Endothelial cell of umbilical vein (primary cell): ENCODE measurements around the gene ZNF438. TPM values are rescaled to one million over a fixed set of nuclear protein-coding genes. Genes with fewer than 3 reads are reported as not detected.

Experiments used
- BruUV-seq: library from RNA; stranded (reverse); fragments of 400-500 nt; replicated peaks from 2 replicates; lab custom pipeline; 2021; lab: Mats Ljungman, UMichigan
- CTCF ChIA-PET: fragments of 300-600, 350-600 bp; sonication (Branson Sonifier 250); formaldehyde crosslinking; loops from one replicate; lab custom pipeline; 2021; ENCODE audit warnings: antibody characterized with exemption, inconsistent platforms; lab: Charles Lee
- POLR2A ChIA-PET: fragments of 300-600, 350-600 bp; sonication (Branson Sonifier 250); formaldehyde crosslinking; loops from one replicate; lab custom pipeline; 2021; ENCODE audit warnings: antibody characterized with exemption, inconsistent platforms; lab: Charles Lee
- DNase-seq: peaks from one replicate; pipeline ENCODE4 v3.0.0-alpha.2; 2011; ENCODE audit warnings: low read depth, low spot score
- FAIRE-seq: peaks from 2 replicates; lab custom pipeline; 2011; peaks lifted over from hg19 to GRCh38; lab: Jason Lieb, UNC
- H2AFZ ChIP-seq: 2 replicates; pipeline ENCODE4 v1.6.0; 2012; ENCODE audit warnings: low read depth, low read length, control low read depth, inconsistent platforms
- H3K27ac ChIP-seq: 2 replicates; pipeline ENCODE4 v1.5.1; 2011; ENCODE audit warnings: low read depth, mild to moderate bottlenecking, control low read depth, low read length, moderate library complexity; ENCODE audit not compliant: insufficient read depth
- H3K27me3 ChIP-seq, 2 experiments: 2 replicates each; pipeline versions ENCODE4 v1.6.0 to v1.6.1; 2011; ENCODE audit warnings: low read length in 2 of 2, mixed read lengths in 1 of 2; ENCODE audit not compliant: control insufficient read depth in 2 of 2, insufficient read depth in 2 of 2
- H3K36me3 ChIP-seq, 2 experiments: 2 replicates in 1 of 2; 3 replicates in 1 of 2; pipeline ENCODE4 v1.5.1; 2011; ENCODE audit warnings: low read length in 2 of 2, mild to moderate bottlenecking in 1 of 2, moderate library complexity in 1 of 2; ENCODE audit not compliant: control insufficient read depth in 2 of 2, insufficient read depth in 2 of 2; ENCODE audit errors: extremely low read depth in 1 of 2
- H3K4me1 ChIP-seq: 3 replicates; pipeline ENCODE4 v1.5.1; 2011; ENCODE audit warnings: mild to moderate bottlenecking, low read length; ENCODE audit not compliant: control insufficient read depth, insufficient read depth; ENCODE audit errors: extremely low read depth
- H3K4me2 ChIP-seq: 2 replicates; pipeline ENCODE4 v1.6.1; 2011; ENCODE audit warnings: low read length, control low read depth, mixed read lengths; ENCODE audit not compliant: insufficient read depth
- H3K4me3 ChIP-seq, 3 experiments: fragments of 200-600 bp in 1 of 3; sonication (generic), shearing (Covaris generic) in 1 of 3; replicated peaks in 1 of 3; 2 replicates each; pipeline ENCODE4 v1.5.1; 2011 to 2016; ENCODE audit warnings: control low read depth in 3 of 3, low read length in 3 of 3, mild to moderate bottlenecking in 2 of 3, inconsistent platforms in 1 of 3, low read depth in 1 of 3, moderate library complexity in 1 of 3; ENCODE audit not compliant: insufficient read depth in 1 of 3
- H3K79me2 ChIP-seq: 2 replicates; pipeline ENCODE4 v1.6.0; 2012; ENCODE audit warnings: low read length, inconsistent platforms; ENCODE audit not compliant: control insufficient read depth, insufficient read depth
- H3K9ac ChIP-seq: replicated peaks from 2 replicates; pipeline ENCODE3; 2011; ENCODE audit warnings: low read length, control low read depth; ENCODE audit not compliant: insufficient read depth; ENCODE audit errors: extremely low read depth
- H3K9me1 ChIP-seq: replicated peaks from 3 replicates; pipeline ENCODE4 v1.6.0; 2011; ENCODE audit warnings: mild to moderate bottlenecking, low read length; ENCODE audit not compliant: control insufficient read depth, insufficient read depth; ENCODE audit errors: extremely low read depth
- H3K9me3 ChIP-seq: replicated peaks from 2 replicates; pipeline ENCODE4 v1.5.1; 2012; ENCODE audit warnings: low read length, inconsistent platforms; ENCODE audit not compliant: control insufficient read depth, insufficient read depth
- H4K20me1 ChIP-seq: replicated peaks from 2 replicates; pipeline ENCODE3; 2011; ENCODE audit warnings: mild to moderate bottlenecking, low read length; ENCODE audit not compliant: control insufficient read depth, insufficient read depth; ENCODE audit errors: extremely low read depth
- CTCF ChIP-seq, 2 donors: IDR thresholded peaks; 1 replicate in 1 of 2; 2 replicates in 1 of 2; pipeline ENCODE4 v1.5.1; 2011; ENCODE audit warnings: low read length in 2 of 2, mild to moderate bottlenecking in 2 of 2, moderate library complexity in 2 of 2, control low read depth in 1 of 2, inconsistent platforms in 1 of 2, low read depth in 1 of 2; ENCODE audit not compliant: insufficient read depth in 1 of 2; ENCODE audit errors: extremely low read depth in 1 of 2
- EZH2 ChIP-seq: IDR thresholded peaks from 2 replicates; pipeline ENCODE4 v1.6.1; 2012; ENCODE audit warnings: borderline replicate concordance, low read depth, mild to moderate bottlenecking, moderate library complexity, low read length, inconsistent platforms; ENCODE audit not compliant: severe bottlenecking
- FOS ChIP-seq: IDR thresholded peaks from 2 replicates; pipeline ENCODE4 v1.6.1; 2011; ENCODE audit warnings: mild to moderate bottlenecking, low read length, moderate library complexity, borderline replicate concordance; ENCODE audit not compliant: insufficient read depth
- GATA2 ChIP-seq: IDR thresholded peaks from 2 replicates; pipeline ENCODE4 v1.7.0; 2011; ENCODE audit warnings: low read depth, mild to moderate bottlenecking, moderate library complexity, mixed read lengths, low read length; ENCODE audit not compliant: insufficient read length, insufficient read depth
- JUN ChIP-seq: IDR thresholded peaks from 2 replicates; pipeline ENCODE4 v1.6.1; 2011; ENCODE audit warnings: borderline replicate concordance, low read depth; ENCODE audit not compliant: insufficient read length, insufficient read depth
- MYC ChIP-seq: IDR thresholded peaks from one replicate; pipeline ENCODE4 v1.6.1; 2011; ENCODE audit warnings: mild to moderate bottlenecking, low read depth, low read length
- POLR2A ChIP-seq: IDR thresholded peaks from 2 replicates; pipeline ENCODE4 v1.6.1; 2012; ENCODE audit warnings: low read depth, mild to moderate bottlenecking, control low read depth, low read length
- POLR2AphosphoS5 ChIP-seq: IDR thresholded peaks from 2 replicates; pipeline ENCODE4 v1.6.1; 2012; ENCODE audit warnings: low read depth, mild to moderate bottlenecking, control low read depth, low read length, moderate library complexity; ENCODE audit not compliant: insufficient read depth
- dilution Hi-C: fragments of 300-500 bp; cut with MboI; formaldehyde crosslinking; loops from one replicate; pipeline ENCODE4 v1.15.0; 2019; ENCODE audit warnings: low sequenced_read_pairs; ENCODE audit not compliant: extremely low pct_ligation_motif_present
- intact Hi-C: fragments of 100-400 bp; cut with micrococcal nuclease; formaldehyde crosslinking; loops from one replicate; pipeline ENCODE4 v1.10.0; 2022
- polyA plus RNA-seq, 4 experiments: library from polyadenylated mRNA; depleted of rRNA in 3 of 4; stranded (reverse) in 3 of 4; unstranded in 1 of 4; fragments of >200 nt; gene quantifications; 2 replicates each; pipeline versions ENCODE4 v1.2.1 to v1.2.3, GENCODE V29; 2011 to 2012; ENCODE audit warnings: missing spikeins in 1 of 4
- total RNA-seq: library from RNA; stranded (reverse); gene quantifications from 2 replicates; pipeline ENCODE4 v1.2.3, GENCODE V29; 2021
- TF ChIP-seq, protein P1 (sequence below): IDR thresholded peaks from 2 replicates; pipeline ENCODE4 v1.6.1; 2011; ENCODE audit not compliant: insufficient read depth, insufficient read length

ZNF438 gene
- total and polyA plus RNA-seq, 2 donors (not counting 3 experiments of a cell fraction or from before 2014, with no cell fraction given): 7.2 to 15.1 TPM

GRCh38 chr10:30887839-30888238 lies 143.8 kb downstream of the ZNF438 start:
- H2AFZ ChIP-seq: no peak overlapping the region
- no peaks in the 10 kb centered on the region for H3K9me1 ChIP-seq
- BruUV-seq: no TSS peak
- no peak for TF ChIP-seq POLR2A
- no peak for TF ChIP-seq EZH2
- no peak for TF ChIP-seq JUN
- TF ChIP-seq, protein P1, sequence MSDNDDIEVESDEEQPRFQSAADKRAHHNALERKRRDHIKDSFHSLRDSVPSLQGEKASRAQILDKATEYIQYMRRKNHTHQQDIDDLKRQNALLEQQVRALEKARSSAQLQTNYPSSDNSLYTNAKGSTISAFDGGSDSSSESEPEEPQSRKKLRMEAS: no peak
- no peak for TF ChIP-seq FOS
- no peak for TF ChIP-seq CTCF (IDR thresholded peaks at IDR 0.05; ENCODE audit: extremely low read depth in 1 of 2, insufficient read depth in 1 of 2, low read depth in 1 of 2, low read length in 2 of 2)
- no peak for TF ChIP-seq GATA2
- no peak for TF ChIP-seq MYC
- TF ChIP-seq POLR2AphosphoS5: no peak
- CTCF ChIA-PET: no interaction called here
- no peak for FAIRE-seq
- H3K4me3 ChIP-seq: no peak overlapping the region
- dilution Hi-C loops (no loop called here), intact Hi-C loops (no loop called here)
- H3K4me2 ChIP-seq: no peak overlapping the region
- H3K9me3 ChIP-seq: no peaks in the 10 kb centered on the region
- H3K27me3 ChIP-seq: no peaks in the 10 kb centered on the region
- H3K79me2 ChIP-seq: no peaks in the 10 kb centered on the region
- no peaks in the 10 kb centered on the region for H3K36me3 ChIP-seq
- peaks cover 20% of the 10 kb centered on the region for H3K4me1 ChIP-seq
- H3K27ac ChIP-seq: no peak overlapping the region
- no peak for DNase-seq
- H3K9ac ChIP-seq: no peak overlapping the region
- H4K20me1 ChIP-seq: no peaks in the 10 kb centered on the region
- POLR2A ChIA-PET: no interaction called here
